Mucosa of descending colon (tissue), 3 donors: Measurements from ENCODE around the gene ENHO. TPM values are rescaled to one million over a fixed set of nuclear protein-coding genes. Genes with fewer than 3 reads are reported as not detected.

Experiments used
- ATAC-seq: fragments of 200-7000 bp; cut with Tn5 transposase; one replicate; pipeline ENCODE4 v1.9.1; 2020; ENCODE audit warnings: mild to moderate bottlenecking, moderate library complexity
- DNase-seq, 3 donors: peaks; one replicate each; pipeline ENCODE4 v3.0.0-alpha.2; 2020
- H3K36me3 ChIP-seq: fragments of 200-600 bp; one replicate; pipeline ENCODE4 v1.8.0; 2021; ENCODE audit warnings: low read depth, mild to moderate bottlenecking
- H3K4me1 ChIP-seq: fragments of 200-600 bp; one replicate; pipeline ENCODE4 v1.8.0; 2021; ENCODE audit warnings: low read depth, mild to moderate bottlenecking
- H3K4me3 ChIP-seq: fragments of 200-600 bp; one replicate; pipeline ENCODE4 v1.8.0; 2021; ENCODE audit warnings: mild to moderate bottlenecking
- H3K9me3 ChIP-seq: fragments of 200-600 bp; one replicate; pipeline ENCODE4 v1.8.0; 2021; ENCODE audit warnings: mild to moderate bottlenecking
- CTCF ChIP-seq: fragments of 200-600 bp; IDR thresholded peaks from one replicate; pipeline ENCODE4 v1.8.0; 2022; ENCODE audit warnings: antibody characterized with exemption, mild to moderate bottlenecking
- intact Hi-C, 2 donors: fragments of 100-400 bp; cut with DNase I in 1 of 2; cut with micrococcal nuclease in 1 of 2; formaldehyde crosslinking; loops; one replicate each; pipeline versions ENCODE4 v1.11.0 to v1.11.1; 2022; cut with DNase I, micrococcal nuclease
- total RNA-seq, 3 donors: library from RNA; stranded (reverse); fragmentation: NEBNext Ultra II Directional in 2 of 3; extraction: Animal tissue kit (Norgen Biotek cat#: 25700) in 2 of 3; gene quantifications; one replicate each; pipeline versions ENCODE4 v1.2.1 to v1.2.4, GENCODE V29; 2021 to 2023
- donor health status: DM: no; HTN: no; CAD: no; lungs with moderate emphysema.
- donor health status: DM: no; HTN: no; CAD: no.
- donor health status: DM: no; HTN: yes; CAD: no.

ENHO gene
- total RNA-seq, 3 donors from 2014 or later: 1.4 to 2.0 (median 1.5) TPM

- H3K4me3 ChIP-seq: no peak overlapping the region
- TF ChIP-seq CTCF: no peak
- ATAC-seq (no peak), DNase-seq (no peak)
- H3K4me1 ChIP-seq: peaks cover 8% of the 10 kb centered on the region
- no peaks in the 10 kb centered on the region for H3K9me3 ChIP-seq
- intact Hi-C loops: no loop called here
- H3K36me3 ChIP-seq: no peaks in the 10 kb centered on the region
Measured at GRCh38 chr9:34555002-34555348, 32.2 kb upstream of the ENHO start.

- DNase-seq (no peak), ATAC-seq (no peak)
- Histone ChIP-seq H3K4me3 (no peak overlapping the region), H3K36me3 (no peaks in the 10 kb centered on the region), H3K4me1 (peaks cover 2% of the 10 kb centered on the region), H3K9me3 (no peaks in the 10 kb centered on the region)
- intact Hi-C loops: no loop called here
- no peak for TF ChIP-seq CTCF
Measured at GRCh38 chr9:34554211-34555001, 31.6 kb upstream of the ENHO start.

GRCh38 chr9:34553511-34554021, 30.8 kb upstream of the ENHO start:
- H3K9me3 ChIP-seq: no peaks in the 10 kb centered on the region
- TF ChIP-seq CTCF: no peak
- intact Hi-C loops: no loop called here
- DNase-seq (peak in 1 of 3 donors; percentile 31), ATAC-seq (no peak)
- no peaks in the 10 kb centered on the region for H3K36me3 ChIP-seq
- H3K4me1 ChIP-seq: no peaks in the 10 kb centered on the region
- no peak overlapping the region for H3K4me3 ChIP-seq

- H3K4me3 ChIP-seq: no peak overlapping the region
- no peak for TF ChIP-seq CTCF
- DNase-seq (peak in 1 of 3 donors; percentile 12), ATAC-seq (no peak)
- no peaks in the 10 kb centered on the region for H3K9me3 ChIP-seq
- H3K4me1 ChIP-seq: no peaks in the 10 kb centered on the region
- intact Hi-C loops: no loop called here
- no peaks in the 10 kb centered on the region for H3K36me3 ChIP-seq
Measured at GRCh38 chr9:34552986-34553385, 30.2 kb upstream of the ENHO start.

- no peaks in the 10 kb centered on the region for H3K36me3 ChIP-seq
- no peaks in the 10 kb centered on the region for H3K9me3 ChIP-seq
- intact Hi-C loops: no loop called here
- DNase-seq (peak in 1 of 3 donors; percentile 32), ATAC-seq (no peak)
- no peaks in the 10 kb centered on the region for H3K4me1 ChIP-seq
- H3K4me3 ChIP-seq: no peak overlapping the region
- no peak for TF ChIP-seq CTCF
Measured at GRCh38 chr9:34552606-34552981, 29.8 kb upstream of the ENHO start.
